ENCODE data around the gene RTN4RL1. TPM values are rescaled to one million over a fixed set of nuclear protein-coding genes. Genes with fewer than 3 reads are reported as not detected.

The RTN4RL1 gene
- total RNA-seq, 4 donors from 2014 or later: 4.2 to 11.9 (median 9.8) TPM

DNA sequence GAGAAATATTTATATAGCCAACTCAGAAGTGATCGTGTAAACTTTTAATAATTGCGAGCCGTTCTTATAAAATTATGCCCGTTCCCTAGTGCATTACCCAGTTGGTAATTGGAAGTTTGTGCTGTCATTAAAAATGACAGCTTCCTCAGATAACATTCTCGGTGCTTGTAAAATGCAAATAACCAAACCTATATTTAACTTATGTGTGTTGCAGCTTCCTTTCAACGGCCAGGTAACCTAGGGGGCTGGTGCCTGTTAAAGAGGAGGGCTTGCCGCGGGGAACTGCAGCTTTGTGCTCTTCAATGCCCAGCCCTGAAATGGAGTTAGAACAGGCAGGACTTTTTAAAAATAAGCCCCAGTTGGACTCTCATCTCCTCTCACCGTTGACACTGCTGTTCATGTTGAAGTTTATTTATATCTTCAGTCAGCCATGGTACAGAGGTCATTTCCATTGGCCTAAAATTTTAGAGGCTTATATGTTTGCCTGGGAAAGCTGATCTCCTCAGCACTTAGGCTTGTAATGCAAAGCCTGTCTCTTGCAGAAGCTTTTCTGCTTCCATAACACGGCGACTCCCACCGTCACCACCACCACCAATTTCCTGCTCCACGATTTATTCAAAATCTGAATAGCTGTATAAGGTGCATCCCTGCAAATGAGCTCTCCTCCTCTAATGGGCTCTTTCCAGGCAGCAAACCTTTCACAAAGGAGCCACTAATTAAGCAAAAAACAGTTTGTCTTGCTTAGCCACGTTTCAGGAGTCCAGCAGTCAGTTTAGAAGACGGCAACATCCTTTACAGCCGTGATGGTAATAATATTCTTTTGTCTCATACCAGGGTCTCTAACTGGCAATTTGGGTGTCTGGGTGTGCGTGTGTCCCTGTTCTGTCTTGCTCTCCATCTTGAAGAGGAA lies 120.6 kb downstream of the RTN4RL1 start:
- TF ChIP-seq, protein P1, sequence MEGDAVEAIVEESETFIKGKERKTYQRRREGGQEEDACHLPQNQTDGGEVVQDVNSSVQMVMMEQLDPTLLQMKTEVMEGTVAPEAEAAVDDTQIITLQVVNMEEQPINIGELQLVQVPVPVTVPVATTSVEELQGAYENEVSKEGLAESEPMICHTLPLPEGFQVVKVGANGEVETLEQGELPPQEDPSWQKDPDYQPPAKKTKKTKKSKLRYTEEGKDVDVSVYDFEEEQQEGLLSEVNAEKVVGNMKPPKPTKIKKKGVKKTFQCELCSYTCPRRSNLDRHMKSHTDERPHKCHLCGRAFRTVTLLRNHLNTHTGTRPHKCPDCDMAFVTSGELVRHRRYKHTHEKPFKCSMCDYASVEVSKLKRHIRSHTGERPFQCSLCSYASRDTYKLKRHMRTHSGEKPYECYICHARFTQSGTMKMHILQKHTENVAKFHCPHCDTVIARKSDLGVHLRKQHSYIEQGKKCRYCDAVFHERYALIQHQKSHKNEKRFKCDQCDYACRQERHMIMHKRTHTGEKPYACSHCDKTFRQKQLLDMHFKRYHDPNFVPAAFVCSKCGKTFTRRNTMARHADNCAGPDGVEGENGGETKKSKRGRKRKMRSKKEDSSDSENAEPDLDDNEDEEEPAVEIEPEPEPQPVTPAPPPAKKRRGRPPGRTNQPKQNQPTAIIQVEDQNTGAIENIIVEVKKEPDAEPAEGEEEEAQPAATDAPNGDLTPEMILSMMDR (IDR thresholded peaks at IDR 0.05; ENCODE audit: low read depth): no peak

DNA sequence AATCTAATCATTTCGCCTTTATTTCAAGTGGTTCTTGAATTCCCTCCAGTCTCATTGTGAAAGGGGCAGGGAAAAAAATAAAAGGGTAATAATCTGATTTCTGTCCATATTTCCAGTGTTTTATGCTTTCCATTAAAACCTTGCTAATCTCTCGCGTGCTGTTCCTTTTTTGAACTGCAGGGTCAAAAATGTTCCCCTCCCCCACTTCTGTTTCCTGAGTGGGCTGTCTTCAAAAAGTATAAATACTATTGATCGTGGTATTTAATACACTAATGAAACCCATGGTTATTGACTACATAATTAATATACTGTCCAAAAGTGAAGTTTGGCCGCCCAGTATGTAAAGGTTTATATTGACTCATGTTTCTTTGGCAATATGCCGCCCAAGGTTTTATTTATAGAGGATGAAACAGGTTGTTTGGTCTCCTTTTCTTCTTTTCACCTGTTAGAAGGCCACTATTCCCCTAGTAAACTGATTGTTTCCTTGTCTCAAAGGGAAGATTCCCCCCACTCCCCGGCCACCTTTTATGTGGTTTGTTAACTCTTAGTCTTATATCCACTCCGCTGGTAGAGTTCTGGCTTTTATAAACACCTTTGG lies 125.6 kb downstream of the RTN4RL1 start:
- TF ChIP-seq, protein P1 (IDR thresholded peaks at IDR 0.05; ENCODE audit: low read depth): no peak

DNA sequence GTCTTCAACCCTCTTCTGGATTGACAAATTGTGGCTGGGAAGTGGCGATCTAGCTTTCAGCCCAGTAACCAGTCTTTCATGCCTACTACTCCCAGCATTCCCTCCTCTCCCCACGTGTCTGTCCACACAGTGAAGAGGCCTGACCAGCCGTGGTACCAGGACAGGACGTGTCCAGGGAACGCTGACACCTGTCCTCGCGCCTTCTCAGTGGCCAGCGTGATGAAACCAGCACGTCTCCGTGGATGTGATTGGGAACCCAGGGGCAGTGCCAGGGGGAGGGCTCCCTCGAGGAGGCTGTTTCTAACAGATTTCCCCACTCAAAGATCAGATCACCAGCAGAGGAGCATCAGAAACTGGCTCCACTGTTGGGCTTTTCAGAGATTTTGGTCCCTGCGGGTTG lies 126.3 kb downstream of the RTN4RL1 start:
- TF ChIP-seq, protein P1 (IDR thresholded peaks at IDR 0.05; ENCODE audit: low read depth): no peak

DNA sequence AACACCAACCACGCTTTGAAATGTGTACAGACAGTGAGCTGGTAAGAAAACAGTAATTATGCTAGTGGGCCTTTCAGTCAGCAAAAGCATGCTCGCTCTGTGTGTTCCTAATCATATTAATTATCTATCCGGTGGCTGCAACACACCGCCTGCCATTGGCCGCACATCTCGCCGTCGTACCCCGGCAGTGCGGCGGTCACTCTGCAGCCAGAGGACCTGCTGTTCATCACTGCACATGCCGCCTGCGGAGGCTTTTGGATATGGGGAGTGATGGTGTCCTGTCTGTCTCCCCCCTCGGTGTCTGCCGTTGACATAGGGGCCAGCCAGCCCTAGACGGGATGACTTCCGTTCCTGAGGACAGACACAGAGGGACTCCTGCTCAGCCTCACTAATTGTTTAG lies 126.8 kb downstream of the RTN4RL1 start:
- TF ChIP-seq, protein P1 (IDR thresholded peaks at IDR 0.05; ENCODE audit: low read depth): no peak

DNA sequence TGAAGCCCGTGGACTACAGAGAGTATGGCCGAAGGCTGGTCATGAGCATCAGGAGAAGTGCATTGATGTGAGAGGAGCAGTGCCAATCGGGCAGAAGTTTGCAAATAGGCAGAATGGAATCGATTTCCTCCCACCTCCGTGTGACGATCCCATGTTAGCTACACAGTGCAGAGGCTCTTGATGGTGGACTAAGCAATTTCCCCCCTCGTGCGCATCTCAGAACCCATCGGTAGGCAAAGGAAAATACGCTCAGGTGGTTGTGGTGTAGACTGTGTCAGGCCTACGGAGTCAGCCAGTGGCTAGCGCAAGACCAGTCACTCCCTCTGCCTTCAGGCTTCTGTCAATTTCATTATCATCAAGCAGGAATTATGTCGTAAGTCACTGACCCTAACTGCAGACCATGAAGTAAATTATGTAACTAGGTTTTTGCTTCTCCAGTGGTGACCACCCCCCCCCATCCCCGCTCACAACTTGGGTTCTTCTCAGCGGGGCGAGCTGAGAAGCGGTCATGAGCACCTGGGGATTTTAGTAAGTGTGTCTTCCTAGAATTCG lies 128.0 kb downstream of the RTN4RL1 start:
- TF ChIP-seq, protein P1 (IDR thresholded peaks at IDR 0.05; ENCODE audit: low read depth): no peak

DNA sequence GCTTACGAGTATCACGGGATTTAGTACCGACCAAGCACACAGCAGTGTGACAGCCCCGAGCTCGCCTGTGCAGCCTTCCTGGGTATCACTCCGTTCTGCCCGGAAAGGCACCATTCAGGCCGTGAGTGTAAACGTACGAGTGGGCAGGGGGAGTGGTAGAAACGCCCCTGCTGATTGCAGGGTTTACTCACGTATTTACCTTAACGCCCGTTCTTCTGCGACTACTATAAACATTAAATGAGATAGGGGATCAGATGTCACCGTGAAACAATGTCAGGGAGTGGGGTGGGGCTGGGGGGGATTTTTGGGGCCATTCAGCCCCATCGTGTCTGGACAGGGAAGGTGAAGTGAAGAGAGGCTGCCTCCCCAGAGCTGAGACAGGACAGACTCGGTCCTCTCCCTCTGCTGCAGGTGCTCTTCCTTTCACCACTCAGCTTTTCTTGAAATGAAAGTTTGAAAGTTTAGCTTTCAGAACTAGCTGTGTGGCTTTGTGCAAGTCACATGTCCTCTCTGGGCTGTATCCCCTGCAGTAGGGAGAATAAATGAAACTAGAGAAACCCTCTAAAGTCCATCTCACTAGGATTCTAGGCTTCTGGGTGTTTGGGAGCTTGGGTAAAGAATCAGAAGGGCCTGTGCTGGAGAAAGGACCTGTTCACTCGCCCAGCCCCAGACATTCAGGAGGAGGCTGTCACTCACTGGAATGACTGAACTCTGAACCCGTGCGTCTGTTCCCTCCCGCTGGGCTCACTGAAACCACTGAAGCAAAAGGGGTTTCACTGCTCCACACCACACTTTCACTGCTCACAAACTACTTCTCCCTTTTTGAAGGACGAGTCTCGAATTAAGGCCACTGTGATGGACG lies 128.7 kb downstream of the RTN4RL1 start:
- TF ChIP-seq, protein P1 (IDR thresholded peaks at IDR 0.05; ENCODE audit: low read depth): no peak
